Measurements from ENCODE around the gene SUMF2.
"Not testable (repeated sequence)": the region's sequence is repeated elsewhere in the genome, so short reads cannot be mapped to it uniquely, and the experiment has no call there.

Gene SUMF2

DNA sequence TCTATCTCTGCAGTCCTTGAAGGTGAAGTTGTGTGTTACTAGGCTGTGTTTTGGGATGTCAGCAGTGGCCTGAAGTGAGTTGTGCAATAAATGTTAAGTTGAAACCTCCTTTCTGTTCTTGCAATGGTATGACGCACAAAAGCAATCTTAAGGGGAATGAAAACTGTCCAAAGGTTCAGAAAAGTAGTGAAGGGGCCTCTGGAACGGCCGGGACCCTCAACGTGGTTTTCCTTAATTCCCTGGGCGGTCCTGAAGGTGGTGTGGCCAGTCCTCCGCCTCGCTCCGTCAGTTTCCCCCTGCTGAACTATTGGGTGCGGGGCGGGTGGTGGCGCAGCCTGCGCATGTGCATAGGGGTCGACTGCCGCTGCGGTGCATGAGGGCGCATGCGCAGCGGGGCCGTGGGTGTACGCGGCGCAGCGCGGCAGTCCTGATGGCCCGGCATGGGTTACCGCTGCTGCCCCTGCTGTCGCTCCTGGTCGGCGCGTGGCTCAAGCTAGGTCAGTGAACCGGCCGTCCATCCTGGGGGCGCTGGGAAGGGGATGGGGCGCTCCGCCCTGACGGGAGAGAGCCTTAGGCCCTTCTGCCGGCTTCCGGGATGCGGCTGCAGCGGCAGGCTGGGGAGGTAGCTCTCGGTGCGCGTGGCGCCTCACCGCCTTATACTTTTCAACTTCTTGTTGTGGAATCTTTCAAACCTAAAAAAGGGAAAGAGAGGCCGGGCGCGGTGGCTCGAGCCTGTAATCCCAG lies at the start of gene SUMF2:
Gene SUMF2 (plus strand): TSS at position 405 of the 744 bp plus-strand sequence. CDS start 26 bp downstream, at position 431.
- peak; percentile 42 to 96 (median 85) for DNase-seq

DNA sequence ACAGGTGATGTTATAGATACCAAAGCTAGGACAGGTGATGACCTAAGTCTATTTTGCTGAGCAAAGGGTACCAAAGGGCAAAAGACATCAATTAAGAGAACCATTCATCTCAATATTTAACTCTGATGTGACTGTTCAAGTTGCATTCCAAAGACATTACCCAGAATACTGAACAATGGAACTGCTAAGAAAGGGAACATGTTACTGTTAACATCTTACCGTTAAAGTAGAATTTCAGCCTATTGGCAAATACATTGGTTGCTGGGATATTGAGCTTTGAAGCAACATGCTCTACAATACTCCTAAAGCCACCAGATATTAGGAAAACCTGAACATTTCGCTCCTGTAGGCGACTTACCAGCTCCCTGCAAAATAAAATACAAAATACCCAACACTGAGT lies 47.1 kb upstream of the SUMF2 start:
- not testable (repeated sequence) for DNase-seq

DNA sequence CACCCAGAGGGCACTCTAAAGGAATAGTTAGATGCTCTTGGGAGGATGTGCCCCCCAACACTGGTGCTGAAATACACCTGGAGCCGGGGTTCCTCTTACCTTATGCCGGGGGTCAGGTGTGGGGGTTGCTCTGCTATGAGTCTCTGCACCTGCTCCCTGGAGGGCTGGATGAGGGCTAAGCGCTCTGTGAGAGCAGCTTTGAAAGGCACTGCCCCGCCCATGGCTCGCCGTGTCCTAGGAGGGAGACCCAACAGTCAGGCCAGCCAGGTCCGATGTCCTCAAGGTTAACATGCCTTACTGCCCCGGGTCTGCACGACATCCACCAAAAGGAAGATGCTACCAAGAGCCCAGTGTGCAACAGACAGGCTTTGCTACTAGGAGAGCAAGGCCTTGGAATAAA lies 44.6 kb upstream of the SUMF2 start:
- DNase-seq: no peak

DNA sequence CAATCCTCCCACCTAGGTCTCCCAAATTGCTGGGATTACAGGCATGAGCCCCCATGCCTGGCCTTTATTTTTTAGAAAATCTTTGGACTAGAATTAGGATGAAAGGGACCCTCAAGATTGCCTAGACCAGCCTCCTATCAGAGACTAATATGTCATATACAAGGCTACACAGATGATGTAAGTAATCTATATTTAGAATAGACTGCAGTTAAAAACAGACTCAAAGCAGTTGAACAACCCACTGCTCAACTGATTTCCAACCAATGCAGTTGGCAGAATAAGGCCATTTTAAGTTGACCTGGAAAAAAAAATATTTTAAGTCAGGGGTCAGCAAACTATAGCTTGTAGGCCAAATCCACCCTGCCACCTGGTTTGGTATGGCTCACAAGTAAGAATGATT lies 40.6 kb upstream of the SUMF2 start:
- DNase-seq: no peak

DNA sequence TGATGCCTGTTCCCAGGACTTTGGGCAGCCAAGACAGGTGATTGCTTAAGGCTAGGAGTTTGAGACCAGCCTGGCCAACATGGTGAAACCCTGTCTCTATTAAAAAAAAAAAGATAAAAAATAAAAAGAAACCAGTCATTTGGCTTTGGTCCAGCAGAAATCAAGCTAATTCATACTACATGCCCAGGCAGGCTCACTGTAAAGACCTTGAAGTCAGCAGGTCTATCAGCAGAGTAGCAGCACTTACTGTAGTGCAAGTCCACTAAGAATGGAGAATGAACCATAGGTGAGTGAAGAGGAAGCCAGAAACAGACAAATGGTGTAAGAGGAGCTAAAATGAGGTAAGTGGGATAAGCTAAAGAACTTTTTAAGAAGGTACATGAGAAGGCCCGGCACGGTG lies 37.5 kb upstream of the SUMF2 start:
- DNase-seq: no peak

DNA sequence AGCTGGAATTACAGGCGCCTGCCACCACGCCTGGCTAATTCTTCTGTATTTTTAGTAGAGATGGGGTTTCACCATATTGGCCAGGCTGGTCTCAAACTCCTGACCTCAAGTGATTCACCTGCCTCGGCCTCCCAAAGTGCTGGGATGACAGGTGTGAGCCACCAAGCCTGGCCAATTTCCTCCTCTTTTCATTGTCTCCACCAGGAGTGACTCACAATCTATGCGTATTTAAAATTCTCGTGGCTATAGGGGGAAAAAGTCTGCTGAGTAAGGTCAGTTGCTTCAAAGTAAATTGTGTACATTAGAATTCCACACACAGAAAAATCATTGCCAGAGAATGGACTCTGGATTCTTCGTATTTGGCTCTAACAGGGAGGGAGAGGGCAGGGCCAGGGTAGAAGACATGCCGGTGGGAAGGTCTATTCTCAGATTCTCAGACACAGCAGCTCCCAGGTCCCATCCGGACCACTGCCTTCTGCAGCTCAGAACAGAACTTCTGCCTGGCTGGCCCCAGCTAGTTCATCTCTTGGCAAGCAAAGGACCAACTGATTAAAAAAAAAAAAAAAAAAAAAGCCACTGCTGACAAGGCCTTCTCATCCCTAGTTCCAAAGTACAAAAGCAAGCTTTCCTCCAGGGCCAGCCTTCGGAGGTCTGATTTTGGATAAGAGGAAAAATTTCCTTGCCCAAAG lies 35.0 kb upstream of the SUMF2 start:
- no peak for DNase-seq

DNA sequence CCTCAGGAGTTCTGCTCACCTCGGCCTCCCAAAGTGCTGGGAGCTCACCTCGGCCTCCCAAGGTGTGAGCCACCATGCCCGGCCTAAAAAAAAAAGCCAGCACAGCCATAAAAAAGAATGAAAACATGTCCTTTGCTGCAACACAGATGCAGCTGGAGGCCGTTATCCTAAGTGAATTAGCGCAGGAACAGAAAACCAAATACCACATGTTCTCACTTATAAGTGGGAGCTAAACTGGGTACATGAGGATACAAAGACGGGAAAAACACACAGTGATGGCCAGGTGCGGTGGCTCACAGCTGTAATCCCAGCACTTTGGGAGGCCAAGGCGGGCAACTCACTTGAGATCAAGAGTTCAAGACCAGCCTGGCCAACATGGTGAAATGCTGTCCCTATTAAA lies 33.7 kb upstream of the SUMF2 start:
- no peak for DNase-seq

DNA sequence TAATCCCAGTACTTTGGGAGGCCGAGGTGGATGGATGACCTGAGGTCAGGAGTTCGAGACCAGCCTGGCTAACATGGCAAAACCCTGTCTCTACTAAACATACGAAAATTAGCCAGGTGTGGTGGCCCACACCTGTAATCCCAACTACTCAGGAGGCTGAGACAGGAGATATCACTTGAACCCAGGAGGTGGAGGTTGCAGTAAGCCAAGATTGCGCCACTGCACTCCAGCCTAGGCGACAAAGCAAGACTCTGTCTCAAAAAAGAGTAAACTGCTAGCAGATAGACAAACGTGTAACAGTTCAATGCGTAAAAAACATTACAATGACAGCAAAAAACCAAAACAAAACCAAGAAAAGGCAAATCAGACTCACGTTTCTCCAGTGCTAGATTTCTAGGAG lies 32.5 kb upstream of the SUMF2 start:
- DNase-seq: not testable (repeated sequence)

DNA sequence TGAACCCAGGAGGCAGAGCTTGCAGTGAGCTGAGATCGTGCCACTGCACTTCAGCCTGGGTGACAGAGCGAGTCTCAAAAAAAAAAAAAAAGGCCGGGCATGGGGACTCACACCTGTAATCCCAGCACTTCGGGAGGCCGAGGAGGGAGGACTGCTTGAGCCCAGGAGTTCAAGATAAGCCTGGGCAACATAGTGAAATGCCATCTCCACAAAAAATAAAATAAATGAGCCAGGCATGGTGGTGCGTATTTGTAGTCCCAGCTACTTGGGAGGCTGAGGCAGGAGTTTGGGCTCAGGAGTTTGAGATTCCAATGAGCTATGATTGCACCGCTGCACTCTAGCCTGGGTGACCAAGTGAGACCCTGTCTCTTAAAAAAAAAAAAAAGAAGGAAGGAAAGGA lies 31.5 kb upstream of the SUMF2 start:
- not testable (repeated sequence) for DNase-seq

DNA sequence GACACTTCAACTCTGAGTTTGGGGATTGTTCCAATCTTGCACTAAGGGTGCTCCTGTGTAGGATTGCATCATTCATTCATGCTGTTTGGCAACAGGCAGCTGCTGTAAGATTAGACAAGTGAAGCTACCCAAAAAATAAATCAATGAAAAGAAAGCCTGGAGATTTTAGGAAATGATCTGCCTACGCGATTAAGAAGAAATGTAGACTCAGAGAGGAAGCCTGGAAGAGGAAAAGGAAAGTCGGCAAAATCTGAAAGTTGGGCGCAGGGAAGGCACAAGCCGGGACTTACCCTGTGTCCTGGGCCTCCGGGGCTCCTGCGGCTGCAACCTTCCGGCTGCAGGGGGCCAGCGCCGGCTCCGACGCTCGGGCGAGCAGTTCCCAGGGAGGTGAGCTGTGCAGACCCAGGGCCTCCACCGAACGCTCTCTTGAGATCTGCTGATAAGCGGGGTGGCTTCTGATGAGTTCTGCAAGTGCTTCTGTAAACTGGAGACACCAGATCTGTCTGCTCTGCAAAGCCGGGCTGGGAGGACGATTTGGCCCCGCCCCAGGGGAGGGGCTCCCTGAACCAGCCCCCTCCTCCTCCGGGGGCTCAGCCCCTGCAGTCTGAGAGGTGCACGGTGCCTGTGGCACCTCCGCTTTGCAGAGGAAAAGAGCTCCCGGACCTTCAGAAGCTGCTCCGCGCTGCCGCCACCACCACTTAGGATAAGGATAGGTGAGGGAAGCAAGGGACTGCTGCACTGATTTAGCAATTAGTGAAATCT lies 30.2 kb upstream of the SUMF2 start:
- peak in 46 of 51 donors; percentile 3 to 64 (median 32) for DNase-seq

DNA sequence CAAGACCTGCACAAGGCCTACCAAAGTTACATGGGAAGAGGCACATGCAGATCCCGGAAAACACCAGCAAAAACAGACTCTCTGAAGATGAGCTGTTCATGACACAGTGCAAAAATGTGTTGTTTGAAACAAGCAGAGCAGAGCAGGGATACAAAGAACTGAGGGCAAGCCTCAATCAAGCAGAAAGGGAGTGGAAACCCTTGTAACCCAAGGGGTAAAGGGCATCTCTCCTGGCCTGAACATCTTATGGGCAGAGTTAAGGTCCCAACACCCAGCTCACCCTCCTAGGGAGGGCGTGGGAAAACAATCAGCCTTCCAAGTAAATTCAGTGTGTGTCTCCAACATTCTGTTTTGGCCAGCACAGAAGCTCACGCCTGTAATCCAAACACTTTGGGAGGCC lies 23.4 kb upstream of the SUMF2 start:
- no peak for DNase-seq

DNA sequence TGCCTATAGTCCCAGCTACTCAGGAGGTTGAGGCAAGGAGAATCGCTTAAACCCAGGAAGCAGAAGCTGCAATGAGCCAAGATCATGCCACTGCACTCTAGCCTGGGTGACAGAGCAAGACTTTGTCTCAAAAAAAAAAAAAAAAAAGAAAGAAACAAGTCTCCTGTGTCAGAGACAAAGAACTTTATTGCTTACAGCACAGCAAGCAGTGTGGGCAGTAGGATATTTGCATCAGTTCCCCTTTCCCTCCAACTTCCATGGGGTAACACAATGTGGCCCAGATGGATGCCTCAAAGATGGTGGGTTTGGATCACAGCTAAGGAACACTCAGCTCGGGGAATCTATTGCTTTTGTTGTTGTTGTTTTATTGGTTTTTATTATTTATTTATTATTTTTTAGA lies 18.3 kb upstream of the SUMF2 start:
- DNase-seq: not testable (repeated sequence)

DNA sequence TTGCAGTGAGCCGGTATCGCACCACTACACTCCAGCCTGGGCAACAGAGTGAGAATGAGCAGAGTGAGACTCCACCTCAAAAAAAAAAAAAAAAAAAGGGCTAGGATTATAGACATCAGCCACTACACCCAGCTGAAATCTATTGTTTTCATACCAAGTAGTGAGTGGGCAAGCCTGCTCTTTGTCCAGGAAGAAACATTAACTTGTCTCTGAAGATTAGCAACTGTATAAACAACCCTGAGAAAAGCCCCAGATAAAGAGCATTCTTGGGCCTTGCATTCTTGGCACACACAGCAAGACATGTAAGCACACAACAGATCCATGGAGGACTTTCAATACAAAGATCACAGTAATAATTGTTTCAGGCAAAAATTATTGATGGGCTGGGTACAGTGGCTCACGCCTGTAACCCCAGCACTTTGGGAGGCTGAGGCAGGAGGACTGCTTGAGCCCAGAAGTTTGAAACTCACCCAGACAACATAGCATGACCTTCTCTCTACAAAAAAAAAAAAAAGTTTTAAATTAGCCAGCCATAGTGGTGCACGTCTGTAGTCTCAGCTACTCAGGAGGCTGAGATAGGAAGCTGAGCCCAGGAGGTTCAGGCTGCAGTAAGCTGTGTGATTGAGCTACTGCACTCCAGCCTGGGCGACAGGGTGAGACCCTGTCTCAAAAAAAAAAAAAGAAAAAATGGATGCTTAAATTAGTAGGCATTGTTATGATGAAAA lies 17.2 kb upstream of the SUMF2 start:
- DNase-seq: no peak

DNA sequence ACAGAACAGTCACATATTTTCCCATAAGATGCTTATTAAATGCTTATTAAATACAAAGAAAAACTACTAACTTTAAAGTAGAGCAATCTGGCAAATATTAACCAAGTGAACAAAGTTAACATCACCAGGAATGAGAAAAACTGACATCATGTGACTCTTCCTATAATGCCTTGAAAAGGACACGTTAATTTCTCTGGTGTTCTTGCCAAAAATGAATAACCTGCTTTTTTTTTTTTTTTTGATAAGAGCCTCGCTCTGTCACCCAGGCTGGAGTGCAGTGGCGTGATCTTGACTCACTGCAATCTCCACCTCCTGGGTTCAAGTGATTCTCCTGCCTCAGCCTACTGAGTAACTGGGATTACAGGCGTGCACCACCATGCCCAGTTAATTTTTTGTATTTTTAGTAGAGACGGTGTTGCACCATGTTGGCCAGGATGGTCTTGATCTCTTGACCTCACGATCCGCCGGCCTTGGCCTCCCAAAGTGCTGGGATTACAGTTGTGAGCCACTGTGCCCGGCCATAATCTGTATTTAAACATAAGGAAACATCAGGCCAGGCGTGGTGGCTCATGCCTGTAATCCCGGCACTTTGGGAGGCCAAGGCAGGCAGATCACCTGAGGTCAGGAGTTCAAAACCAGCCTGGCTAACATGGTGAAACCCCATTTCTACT lies 16.5 kb upstream of the SUMF2 start:
- not testable (repeated sequence) for DNase-seq

DNA sequence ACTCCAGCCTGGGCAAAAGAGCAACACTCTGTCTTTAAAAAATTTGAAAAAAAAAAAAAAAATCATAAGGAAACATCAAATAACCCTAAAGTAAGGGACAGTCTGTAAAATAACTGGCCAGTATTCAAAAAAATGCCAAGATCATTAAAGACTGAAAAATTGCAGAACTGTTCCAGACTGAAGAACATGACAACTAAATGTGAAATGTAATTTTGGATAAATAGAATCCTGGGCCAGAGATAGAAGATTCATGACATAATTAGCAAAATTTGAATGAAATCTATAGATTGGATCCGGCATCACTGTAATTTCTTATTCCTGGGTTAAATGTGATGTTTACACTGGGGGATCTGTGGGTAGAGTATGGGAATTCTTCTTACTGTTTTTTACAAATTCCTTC lies 15.8 kb upstream of the SUMF2 start:
- DNase-seq: no peak

DNA sequence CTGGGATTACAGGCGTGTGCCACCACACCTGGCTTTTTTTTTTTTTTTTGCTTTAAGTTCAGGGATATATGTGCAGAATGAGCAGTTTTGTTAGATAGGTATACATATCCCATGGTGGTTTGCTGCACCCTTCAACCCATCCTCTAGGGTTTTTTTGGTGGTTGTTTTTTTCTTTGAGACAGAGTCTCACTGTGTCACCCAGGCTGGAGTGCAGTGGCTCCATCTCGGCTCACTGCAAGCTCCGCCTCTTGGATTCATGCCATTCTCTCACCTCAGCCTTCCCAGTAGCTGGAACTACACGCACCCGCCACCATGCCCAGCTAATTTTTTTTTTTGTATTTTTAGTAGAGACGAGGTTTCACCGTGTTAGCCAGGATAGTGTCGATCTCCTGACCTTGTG lies 15.3 kb upstream of the SUMF2 start:
- not testable (repeated sequence) for DNase-seq

DNA sequence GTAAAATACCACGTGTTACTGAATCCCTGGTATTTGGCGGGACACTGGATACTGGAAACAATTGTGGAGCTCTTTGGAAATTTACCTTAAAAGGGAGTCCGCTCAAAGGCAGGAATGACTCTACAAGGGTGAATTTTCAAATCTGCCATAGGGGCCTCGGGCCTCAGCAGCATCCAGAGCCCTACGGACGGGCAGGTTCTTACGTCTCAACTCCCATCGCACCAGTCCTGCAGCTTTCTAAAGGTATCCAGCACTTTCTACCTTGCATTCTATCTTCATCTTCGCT lies 13.1 kb upstream of the SUMF2 start:
- DNase-seq: no peak

DNA sequence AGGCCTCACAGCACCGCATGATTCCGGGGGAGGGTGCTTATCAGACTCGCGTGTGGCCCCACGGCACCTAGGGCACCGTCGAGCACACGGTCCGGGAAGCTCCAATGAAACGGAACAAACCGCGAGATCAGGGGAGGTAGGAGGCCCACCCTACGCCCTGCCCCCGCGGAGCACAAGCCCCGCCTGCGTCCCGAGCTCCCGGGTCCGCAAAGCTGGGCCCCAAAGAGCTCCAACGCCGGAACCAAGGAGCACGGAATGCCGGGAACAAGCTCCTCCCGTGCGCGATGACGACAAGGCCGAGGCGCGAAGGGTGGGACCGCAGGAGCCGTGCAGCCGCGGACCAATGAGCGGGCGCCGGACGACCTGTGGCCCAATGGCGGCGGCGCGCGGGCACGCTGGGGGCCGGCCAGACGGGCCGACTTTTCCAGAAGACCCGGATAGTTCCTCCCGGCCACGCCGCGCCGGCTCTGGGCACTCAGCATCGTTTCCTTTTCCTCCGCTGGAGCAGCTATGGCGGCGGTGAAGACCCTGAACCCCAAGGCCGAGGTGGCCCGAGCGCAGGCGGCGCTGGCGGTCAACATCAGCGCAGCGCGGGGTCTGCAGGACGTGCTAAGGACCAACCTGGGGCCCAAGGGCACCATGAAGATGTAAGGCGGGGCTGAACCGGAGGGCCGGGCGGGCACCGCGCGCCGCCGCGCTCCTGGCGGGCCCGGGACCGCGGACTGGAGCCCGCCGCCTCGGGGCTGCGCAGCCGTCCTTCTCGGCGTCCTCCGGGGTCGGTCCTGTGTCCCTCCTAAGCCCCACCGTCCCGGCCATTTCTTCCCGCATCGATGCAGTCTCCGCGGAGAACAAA lies 12.5 kb upstream of the SUMF2 start, which contains the start of the genes CCT6A and PSPH:
Gene CCT6A (plus strand): TSS at position 427 of the 853 bp plus-strand sequence. CDS start 84 bp downstream, at position 511.
Gene PSPH (minus strand): TSS at position 106 of the 853 bp plus-strand sequence. CDS start 30,232 bp downstream, outside the sequence.
- peak; percentile 68 to 99 (median 96) for DNase-seq

DNA sequence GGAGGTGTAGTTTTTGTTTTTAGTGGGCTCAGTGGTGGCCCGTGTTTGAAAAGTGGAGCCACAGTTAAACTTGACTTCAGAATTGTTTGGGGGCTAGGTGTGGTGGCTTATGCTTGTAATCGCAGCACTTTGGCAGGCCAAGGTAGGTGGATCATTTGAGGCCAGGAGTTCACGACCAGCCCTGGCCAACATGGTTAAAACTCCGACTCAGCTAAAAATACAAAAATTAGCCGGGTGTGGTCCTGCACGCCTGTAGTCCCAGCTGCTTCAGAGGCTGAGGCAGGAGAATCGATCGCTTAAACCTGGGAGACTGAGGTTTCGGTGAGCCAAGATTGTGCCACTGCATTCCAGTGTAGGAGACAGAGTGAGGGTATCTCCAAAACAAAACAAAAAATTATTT lies 10.7 kb upstream of the SUMF2 start:
- no peak for DNase-seq

DNA sequence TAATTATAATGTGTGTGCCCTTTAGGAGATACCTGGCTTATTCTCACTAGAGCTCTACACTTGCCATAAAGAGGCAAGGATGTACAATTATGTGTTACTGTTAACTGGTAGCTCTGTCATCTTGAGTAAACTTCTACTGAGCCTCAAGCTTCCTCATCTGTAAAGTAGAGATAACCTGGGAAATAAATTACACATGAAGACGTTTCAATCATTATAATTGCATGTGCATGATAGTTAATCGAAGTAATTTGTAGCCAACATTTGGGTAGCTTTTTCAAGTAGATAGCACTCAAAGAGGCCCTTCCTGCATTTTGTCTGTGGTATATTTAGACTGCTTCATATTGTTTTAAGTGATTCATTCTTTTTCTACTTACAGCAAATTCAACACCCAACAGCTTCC lies 10.1 kb upstream of the SUMF2 start:
- no peak for DNase-seq

All from hypothalamus (tissue), 51 donors.